Cerebellar nuclear complex (tissue), 1 donor: ENCODE data around the gene MID1.

Experiments used
- DNase-seq, 2 experiments: peaks; one replicate each; lab custom pipeline; 2025; lab: John Stamatoyannopoulos, UW

Gene MID1

GRCh38 chrX:10433296-10433965 lies 187.0 kb downstream of the MID1 start:
- DNase-seq: no peak

- no peak for DNase-seq
Measured at GRCh38 chrX:10429908-10430307, 190.5 kb downstream of the MID1 start.

DNA sequence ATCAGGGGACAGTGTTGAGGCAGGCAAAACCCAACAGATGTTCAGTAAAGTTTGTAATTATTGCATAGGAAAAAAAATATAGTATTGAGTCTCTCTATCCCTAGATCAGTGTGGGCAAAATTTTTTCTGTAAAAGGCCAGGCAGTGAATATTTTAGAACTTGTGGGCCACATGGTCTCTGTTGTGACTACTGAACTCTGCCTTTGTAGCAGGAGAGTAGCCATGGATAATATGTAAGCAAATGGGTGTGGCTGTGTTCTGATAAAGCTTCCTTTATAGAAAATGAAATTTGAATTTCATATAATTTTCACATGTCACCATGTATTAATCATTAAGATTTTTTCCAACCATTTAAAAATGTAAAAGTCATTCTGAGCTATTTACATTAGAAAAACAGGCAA lies 193.1 kb downstream of the MID1 start:
- DNase-seq: no peak

DNA sequence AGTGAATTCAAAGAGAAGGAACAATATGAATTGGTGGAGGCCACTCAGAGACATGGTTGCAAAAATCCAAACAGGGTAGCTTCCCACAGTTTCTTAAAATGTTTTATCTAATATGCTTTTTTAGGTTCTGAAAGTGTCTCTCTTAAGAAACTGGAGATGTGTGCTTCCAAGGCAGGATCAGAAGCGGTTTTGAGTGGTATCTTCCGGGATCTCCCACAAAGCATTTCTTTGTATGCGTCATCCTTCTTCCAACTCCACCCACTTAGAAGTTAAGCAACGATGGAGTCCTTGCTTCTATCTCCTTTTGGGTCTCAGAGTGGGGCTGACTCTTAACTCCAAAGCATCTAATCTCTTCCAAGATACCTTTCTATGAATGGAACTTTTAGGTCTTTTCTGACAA lies 196.7 kb downstream of the MID1 start:
- no peak for DNase-seq

DNA sequence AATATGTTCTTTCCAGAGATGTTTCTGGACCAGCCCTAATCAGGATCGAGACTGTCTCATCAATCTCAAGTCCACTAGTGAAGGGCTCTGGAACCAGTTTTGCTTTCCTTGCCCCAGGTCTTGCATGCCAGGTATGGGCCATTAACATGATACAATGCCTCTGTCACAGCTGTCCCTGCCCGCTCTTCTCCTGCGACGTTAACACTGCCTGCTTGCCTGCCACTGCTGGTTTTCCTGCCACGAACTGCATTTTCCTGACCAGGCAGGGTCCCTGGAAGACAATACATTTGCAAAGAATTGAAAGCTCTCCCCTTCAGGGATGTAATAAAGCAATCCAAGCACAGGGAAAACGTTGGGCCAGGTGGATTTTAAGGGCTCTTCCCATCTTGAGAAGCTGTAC lies 200.3 kb downstream of the MID1 start:
- DNase-seq: no peak

GRCh38 chrX:10416424-10416823 lies 204.0 kb downstream of the MID1 start:
- no peak for DNase-seq

GRCh38 chrX:10415306-10416001 lies 204.9 kb downstream of the MID1 start:
- no peak for DNase-seq

GRCh38 chrX:10414862-10415261 lies 205.5 kb downstream of the MID1 start:
- DNase-seq: no peak

DNA sequence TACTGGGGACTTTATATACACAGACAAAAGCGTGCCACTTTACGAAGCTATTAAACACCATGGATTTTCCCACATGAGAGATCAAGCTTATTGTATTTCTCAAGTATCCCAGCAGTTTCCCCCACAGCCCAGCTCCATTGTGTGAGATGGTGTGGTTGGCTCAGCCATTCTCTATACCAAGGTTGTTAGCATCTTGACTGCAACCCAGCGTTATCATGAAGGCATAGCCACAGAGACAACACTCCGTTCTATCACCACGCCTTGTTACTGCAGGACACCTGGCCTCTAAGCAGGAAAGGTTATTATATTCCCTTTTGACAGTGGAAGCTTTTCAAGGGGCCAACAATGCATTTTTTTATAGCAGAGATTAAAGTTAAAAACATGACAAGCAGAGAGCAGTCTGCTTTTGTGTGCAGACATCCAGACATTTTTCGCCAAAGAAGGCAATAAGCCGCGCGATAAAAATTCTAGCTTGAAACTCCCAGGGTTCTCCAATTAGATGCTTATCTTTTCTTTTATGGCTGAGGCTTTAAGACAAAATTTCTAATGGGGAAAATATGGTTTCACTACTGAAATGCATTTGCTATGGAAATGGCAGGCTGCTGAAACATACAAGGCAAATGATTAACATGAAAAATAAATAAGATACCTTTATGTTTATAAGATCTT lies 206.1 kb downstream of the MID1 start:
- no peak for DNase-seq

GRCh38 chrX:10404436-10404835 lies 215.9 kb downstream of the MID1 start:
- DNase-seq: no peak

GRCh38 chrX:10401239-10401638 lies 219.1 kb downstream of the MID1 start:
- DNase-seq: no peak

DNA sequence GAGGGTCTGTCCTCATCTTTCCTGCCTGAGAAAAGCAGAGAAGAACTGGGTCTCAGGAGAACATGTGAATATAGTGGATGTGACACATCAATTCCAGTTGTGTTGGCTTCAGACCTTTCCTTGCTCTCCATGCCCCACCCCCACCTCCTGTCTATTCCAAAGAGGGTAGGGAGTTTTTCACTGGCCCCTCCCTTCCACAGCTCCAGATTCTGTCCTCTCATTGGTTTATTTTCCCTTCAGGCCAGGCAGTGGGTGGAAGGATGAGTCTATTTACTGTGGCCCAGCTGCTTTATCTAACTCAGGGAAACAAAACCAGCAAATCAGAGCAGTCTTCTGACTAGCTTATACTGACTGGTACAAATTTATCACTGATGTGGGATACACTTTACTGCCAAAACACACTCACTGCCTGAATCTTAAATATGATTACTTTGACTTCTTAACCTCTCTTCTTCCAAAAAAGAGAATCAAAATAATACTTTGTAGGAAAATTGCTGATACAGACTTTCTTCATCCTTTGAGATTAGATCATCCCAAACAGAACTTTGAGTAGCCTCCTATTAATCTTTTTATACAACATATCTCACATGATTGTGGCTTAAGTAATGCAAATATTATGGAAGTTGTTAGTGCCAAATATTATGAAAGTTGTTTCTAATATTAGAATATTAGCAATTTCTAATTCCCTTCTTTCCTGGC lies 221.2 kb downstream of the MID1 start:
- DNase-seq: no peak

GRCh38 chrX:10398215-10398614 lies 222.2 kb downstream of the MID1 start:
- no peak for DNase-seq

DNA sequence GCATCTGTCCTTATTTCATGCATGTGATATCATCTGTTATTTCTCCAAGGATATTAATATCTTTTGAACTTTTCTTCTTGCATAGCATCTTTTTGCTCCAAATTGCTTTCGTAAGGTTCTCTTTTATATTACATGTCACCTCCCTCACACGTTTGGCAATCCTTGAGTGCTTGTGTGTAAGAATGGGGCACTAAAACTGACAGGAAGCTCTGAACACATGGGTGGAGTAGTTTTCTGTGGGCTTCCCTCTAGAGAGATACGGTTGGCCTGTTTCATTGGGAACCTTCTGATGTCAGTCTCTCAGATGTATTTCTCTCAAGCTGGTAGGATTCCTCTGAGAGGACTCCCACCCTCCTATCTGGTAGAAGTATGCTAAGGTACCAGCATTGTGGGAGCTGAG lies 223.0 kb downstream of the MID1 start:
- no peak for DNase-seq

- DNase-seq: no peak
Measured at GRCh38 chrX:10395643-10396042, 224.7 kb downstream of the MID1 start.
